Fibroblast of the aortic adventitia (primary cell): Measurements from ENCODE around the gene INTS3. TPM values are rescaled to one million over a fixed set of nuclear protein-coding genes. Genes with fewer than 3 reads are reported as not detected.

ENCODE experiments used
- DNase-seq: peaks from one replicate; pipeline ENCODE4 v3.0.0-alpha.2; 2010; ENCODE audit warnings: low read depth
- H3K4me3 ChIP-seq: 2 replicates; pipeline ENCODE4 v1.5.1; 2011; ENCODE audit warnings: low read depth, mild to moderate bottlenecking, control low read depth, low read length, moderate library complexity
- total RNA-seq: library from RNA; depleted of rRNA; stranded (reverse); fragments of >200 nt; gene quantifications from 2 replicates; pipeline ENCODE4 v1.2.3, GENCODE V29; 2012; ENCODE audit warnings: low replicate concordance
- TF ChIP-seq, protein P1 (sequence below): IDR thresholded peaks from 2 replicates; pipeline ENCODE4 v1.5.1; 2011; ENCODE audit warnings: mild to moderate bottlenecking, low read length, control low read depth, inconsistent platforms; ENCODE audit not compliant: insufficient read depth

INTS3 gene, protein sequence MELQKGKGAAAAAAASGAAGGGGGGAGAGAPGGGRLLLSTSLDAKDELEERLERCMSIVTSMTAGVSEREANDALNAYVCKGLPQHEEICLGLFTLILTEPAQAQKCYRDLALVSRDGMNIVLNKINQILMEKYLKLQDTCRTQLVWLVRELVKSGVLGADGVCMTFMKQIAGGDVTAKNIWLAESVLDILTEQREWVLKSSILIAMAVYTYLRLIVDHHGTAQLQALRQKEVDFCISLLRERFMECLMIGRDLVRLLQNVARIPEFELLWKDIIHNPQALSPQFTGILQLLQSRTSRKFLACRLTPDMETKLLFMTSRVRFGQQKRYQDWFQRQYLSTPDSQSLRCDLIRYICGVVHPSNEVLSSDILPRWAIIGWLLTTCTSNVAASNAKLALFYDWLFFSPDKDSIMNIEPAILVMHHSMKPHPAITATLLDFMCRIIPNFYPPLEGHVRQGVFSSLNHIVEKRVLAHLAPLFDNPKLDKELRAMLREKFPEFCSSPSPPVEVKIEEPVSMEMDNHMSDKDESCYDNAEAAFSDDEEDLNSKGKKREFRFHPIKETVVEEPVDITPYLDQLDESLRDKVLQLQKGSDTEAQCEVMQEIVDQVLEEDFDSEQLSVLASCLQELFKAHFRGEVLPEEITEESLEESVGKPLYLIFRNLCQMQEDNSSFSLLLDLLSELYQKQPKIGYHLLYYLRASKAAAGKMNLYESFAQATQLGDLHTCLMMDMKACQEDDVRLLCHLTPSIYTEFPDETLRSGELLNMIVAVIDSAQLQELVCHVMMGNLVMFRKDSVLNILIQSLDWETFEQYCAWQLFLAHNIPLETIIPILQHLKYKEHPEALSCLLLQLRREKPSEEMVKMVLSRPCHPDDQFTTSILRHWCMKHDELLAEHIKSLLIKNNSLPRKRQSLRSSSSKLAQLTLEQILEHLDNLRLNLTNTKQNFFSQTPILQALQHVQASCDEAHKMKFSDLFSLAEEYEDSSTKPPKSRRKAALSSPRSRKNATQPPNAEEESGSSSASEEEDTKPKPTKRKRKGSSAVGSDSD
- 49.0 and 55.8 TPM in 2 replicates for total RNA-seq

DNA sequence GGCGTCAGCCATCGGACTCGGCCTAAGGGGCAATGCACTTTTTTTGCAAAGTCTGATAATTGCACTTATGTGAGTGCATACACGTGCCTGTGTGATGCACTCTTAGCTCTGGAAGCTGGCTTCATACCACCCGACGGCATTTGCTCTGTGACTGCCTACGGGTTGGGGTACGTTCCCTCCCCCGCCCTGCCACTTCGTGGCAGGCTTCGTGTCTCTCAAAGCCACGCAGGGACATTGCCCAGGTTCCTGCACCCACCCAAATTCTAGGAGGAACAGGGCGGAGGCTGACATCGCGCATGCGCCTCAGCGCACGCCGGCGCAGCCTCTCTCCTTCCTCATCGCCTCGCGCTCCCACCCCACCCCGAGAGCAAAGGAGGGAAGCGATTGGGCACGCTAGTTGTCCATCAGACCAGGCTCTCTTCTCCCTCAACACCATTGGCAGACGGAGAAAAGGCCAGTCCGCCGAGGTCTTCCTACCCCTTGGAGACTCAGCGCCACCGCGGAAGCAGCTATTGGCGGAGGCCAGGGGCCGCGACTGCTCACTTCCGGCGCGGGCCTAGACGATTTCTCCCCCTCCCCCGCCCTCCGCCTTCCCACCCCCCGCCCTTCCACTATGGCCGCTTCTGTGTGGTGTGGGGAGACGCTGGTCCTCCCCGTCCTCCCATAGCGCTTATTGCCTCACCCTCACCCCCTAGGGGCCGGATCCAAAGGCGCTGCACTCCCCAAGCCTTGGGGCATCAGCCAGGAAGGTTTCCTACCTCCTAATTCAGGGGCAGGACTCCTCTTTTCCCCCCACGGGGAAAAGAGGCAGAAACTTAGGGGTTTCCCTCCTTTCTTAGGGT is at the start of gene INTS3:
Gene INTS3, plus strand, starts transcription at position 588 of the 842 bp plus-strand sequence. CDS start 585 bp downstream, outside the sequence.
- TF ChIP-seq, protein P1, sequence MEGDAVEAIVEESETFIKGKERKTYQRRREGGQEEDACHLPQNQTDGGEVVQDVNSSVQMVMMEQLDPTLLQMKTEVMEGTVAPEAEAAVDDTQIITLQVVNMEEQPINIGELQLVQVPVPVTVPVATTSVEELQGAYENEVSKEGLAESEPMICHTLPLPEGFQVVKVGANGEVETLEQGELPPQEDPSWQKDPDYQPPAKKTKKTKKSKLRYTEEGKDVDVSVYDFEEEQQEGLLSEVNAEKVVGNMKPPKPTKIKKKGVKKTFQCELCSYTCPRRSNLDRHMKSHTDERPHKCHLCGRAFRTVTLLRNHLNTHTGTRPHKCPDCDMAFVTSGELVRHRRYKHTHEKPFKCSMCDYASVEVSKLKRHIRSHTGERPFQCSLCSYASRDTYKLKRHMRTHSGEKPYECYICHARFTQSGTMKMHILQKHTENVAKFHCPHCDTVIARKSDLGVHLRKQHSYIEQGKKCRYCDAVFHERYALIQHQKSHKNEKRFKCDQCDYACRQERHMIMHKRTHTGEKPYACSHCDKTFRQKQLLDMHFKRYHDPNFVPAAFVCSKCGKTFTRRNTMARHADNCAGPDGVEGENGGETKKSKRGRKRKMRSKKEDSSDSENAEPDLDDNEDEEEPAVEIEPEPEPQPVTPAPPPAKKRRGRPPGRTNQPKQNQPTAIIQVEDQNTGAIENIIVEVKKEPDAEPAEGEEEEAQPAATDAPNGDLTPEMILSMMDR = peak; percentile 27
- peak; percentile 100 for DNase-seq
- H3K4me3 ChIP-seq = peak within 1 kb of the TSS; percentile 95

DNA sequence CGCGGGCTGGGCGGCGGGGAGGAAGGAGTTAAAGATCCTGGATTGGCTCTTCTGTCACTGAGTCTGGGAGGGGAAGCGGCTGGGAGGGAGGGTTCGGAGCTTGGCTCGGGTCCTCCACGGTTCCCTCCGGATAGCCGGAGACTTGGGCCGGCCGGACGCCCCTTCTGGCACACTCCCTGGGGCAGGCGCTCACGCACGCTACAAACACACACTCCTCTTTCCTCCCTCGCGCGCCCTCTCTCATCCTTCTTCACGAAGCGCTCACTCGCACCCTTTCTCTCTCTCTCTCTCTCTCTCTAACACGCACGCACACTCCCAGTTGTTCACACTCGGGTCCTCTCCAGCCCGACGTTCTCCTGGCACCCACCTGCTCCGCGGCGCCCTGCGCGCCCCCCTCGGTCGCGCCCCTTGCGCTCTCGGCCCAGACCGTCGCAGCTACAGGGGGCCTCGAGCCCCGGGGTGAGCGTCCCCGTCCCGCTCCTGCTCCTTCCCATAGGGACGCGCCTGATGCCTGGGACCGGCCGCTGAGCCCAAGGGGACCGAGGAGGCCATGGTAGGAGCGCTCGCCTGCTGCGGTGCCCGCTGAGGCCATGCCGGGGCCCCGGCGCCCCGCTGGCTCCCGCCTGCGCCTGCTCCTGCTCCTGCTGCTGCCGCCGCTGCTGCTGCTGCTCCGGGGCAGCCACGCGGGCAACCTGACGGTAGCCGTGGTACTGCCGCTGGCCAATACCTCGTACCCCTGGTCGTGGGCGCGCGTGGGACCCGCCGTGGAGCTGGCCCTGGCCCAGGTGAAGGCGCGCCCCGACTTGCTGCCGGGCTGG is 49.1 kb upstream of the INTS3 start, which contains the start of gene NPR1:
Gene NPR1, plus strand, starts transcription at position 170 of the 818 bp plus-strand sequence. Its CDS starts 421 bp downstream, at position 591.
- peak; percentile 61 for DNase-seq
- peak within 1 kb of the TSS; percentile 50 for H3K4me3 ChIP-seq

DNA sequence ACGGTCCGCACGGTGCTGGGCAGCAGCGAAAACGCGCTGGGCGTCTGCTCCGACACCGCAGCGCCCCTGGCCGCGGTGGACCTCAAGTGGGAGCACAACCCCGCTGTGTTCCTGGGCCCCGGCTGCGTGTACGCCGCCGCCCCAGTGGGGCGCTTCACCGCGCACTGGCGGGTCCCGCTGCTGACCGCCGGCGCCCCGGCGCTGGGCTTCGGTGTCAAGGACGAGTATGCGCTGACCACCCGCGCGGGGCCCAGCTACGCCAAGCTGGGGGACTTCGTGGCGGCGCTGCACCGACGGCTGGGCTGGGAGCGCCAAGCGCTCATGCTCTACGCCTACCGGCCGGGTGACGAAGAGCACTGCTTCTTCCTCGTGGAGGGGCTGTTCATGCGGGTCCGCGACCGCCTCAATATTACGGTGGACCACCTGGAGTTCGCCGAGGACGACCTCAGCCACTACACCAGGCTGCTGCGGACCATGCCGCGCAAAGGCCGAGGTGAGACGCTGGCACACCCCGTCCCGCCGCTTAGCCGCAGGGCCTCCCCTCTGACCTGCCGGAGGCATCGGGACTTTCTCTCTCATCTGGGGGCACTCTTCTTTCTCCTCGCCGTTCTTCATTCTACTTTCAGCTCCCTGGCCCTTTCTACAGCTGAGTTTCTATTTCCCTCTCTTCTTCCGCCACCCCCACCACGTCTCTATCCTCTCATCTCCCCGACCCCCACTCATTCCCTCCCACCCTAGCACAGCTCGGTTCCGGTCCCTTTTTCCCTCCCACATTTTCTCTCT is 48.3 kb upstream of the INTS3 start:
- DNase-seq = no peak
- TF ChIP-seq, protein P1 = peak; percentile 10

More for the DNA sequence above, 49.1 kb upstream of the INTS3 start, which contains the start of gene NPR1:
- TF ChIP-seq, protein P1 = no peak

DNA sequence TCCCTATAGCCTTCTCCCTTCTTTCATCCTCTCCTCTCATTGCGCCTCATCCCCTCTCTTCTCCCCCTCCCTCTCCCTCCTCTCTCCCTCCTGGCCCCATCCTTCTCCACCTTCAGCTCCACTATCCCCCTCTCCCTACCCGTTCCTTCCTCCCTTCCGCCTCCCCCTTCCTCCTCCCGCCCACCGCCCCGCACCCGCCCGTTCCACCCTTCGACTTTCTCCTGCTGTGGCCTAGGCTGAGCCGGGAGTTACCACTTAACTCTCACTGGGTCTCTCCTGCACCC is 47.8 kb upstream of the INTS3 start:
- no peak for DNase-seq
- TF ChIP-seq, protein P1 = no peak
- peak overlapping the region; percentile 50 for H3K4me3 ChIP-seq

More for the DNA sequence above, 48.3 kb upstream of the INTS3 start:
- H3K4me3 ChIP-seq = peak overlapping the region; percentile 50

DNA sequence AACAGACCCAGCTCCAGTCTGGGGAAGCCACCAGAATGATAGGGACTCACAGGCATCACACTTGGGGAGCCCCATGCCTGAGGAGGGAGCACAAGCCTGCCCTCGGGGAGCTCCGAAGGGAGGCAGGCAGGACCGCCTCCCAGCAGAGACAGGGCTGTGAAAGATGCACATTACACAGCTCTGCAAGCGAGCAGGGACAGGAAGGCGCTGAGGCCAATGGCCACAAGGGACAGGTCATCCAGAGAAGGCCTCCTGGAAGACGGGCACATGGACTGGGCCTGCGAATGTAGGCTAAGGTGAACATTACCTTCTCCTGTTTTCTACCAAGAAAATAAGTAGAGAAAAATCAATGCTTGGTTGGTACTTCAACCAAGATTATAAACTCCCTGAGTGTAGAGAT is 45.1 kb upstream of the INTS3 start:
- no peak overlapping the region for H3K4me3 ChIP-seq
- TF ChIP-seq, protein P1 = no peak

More for the DNA sequence above, 45.1 kb upstream of the INTS3 start:
- no peak for DNase-seq
